ENCODE data around the gene UMODL1.

DNA sequence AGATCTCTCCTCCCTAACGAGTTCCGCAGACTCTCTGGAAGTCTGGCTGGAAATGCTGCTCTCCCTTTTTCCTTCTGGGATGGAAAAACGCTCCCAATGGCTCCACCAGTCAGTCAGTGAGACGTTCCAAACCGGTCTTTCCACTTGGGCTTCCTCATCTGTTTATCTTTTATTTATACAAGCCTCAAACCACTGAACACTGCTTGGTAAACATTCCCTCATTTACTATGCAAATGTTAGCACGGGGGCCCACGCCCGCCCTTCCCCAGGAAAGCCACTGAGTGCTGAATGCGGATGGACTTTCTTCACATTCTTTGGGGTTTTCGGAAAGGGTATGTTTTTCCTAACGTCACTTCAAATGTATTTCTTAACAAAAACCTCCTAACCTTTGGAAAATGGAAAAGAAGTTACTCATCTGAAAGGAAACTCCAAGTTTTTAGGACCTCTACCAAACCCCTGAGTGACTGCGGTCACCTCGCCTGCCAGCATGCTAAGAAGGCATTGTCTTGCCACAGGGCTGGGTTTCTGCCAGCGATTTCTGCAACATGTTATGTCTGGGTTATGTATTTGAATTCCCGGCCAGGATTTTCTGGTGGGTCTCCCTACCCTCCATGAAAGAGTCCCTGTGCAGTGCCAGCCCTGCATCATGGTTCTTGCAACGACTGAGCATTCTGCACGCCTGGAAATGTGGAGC, 14.0 kb upstream of the UMODL1 start:
- TF ChIP-seq POLR2AphosphoS5 (IDR thresholded peaks at IDR 0.05) (no peak), CTCF (IDR thresholded peaks at IDR 0.05 in 8 of 11, conservative IDR thresholded peaks at IDR 0.05 in 3 of 11) (no peak)
